Neuronal stem cell (in vitro differentiated cells): Measurements from ENCODE around the gene FAM20C.

Experiments used
- DNase-seq: peaks from one replicate; pipeline ENCODE4 v3.0.0-alpha.2; 2013; ENCODE audit warnings: low spot score
- H2AFZ ChIP-seq: one replicate; pipeline ENCODE4 v1.6.1; 2013; ENCODE audit warnings: mild to moderate bottlenecking, low read length, inconsistent platforms
- H2AK5ac ChIP-seq: 2 replicates; pipeline ENCODE4 v1.6.1; 2013; ENCODE audit warnings: low read depth, mild to moderate bottlenecking, inconsistent platforms, low read length, moderate library complexity, mixed read lengths
- H2BK120ac ChIP-seq: 2 replicates; pipeline ENCODE4 v1.6.1; 2013; ENCODE audit warnings: low read depth, mild to moderate bottlenecking, inconsistent platforms, low read length, moderate library complexity, mixed read lengths
- H2BK12ac ChIP-seq: one replicate; pipeline ENCODE4 v1.6.1; 2013; ENCODE audit warnings: low read length, inconsistent platforms
- H2BK15ac ChIP-seq: 2 replicates; pipeline ENCODE4 v1.6.1; 2013; ENCODE audit warnings: mild to moderate bottlenecking, low read length, inconsistent platforms, mixed read lengths
- H2BK5ac ChIP-seq: one replicate; pipeline ENCODE4 v1.6.1; 2013; ENCODE audit warnings: inconsistent platforms, mild to moderate bottlenecking, low read length, moderate library complexity
- H3K14ac ChIP-seq: one replicate; pipeline ENCODE4 v1.6.1; 2013; ENCODE audit warnings: low read length, inconsistent platforms
- H3K18ac ChIP-seq: 2 replicates; pipeline ENCODE4 v1.6.1; 2013; ENCODE audit warnings: low read length, inconsistent platforms
- H3K23ac ChIP-seq: 2 replicates; pipeline ENCODE4 v1.6.1; 2013; ENCODE audit warnings: low read depth, mild to moderate bottlenecking, mixed read lengths, low read length, inconsistent platforms; ENCODE audit not compliant: poor library complexity
- H3K27ac ChIP-seq: replicated peaks from 3 replicates; pipeline ENCODE4 v1.5.1; 2013; ENCODE audit warnings: low read length, inconsistent platforms
- H3K27me3 ChIP-seq, 3 experiments: 2 replicates each; pipeline ENCODE4 v1.6.1; 2013; ENCODE audit warnings: low read length in 3 of 3, mild to moderate bottlenecking in 2 of 3, inconsistent platforms in 1 of 3, low read depth in 1 of 3, mixed read lengths in 1 of 3, moderate library complexity in 1 of 3; ENCODE audit not compliant: control insufficient read depth in 3 of 3, insufficient read depth in 3 of 3
- H3K36me3 ChIP-seq, 2 donors: replicated peaks in 1 of 2; 2 replicates each; pipeline ENCODE4 v1.6.1; 2013; ENCODE audit warnings: low read length in 2 of 2; ENCODE audit not compliant: control insufficient read depth in 2 of 2, insufficient read depth in 2 of 2
- H3K4ac ChIP-seq: 2 replicates; pipeline ENCODE4 v1.6.1; 2013; ENCODE audit warnings: inconsistent platforms, mild to moderate bottlenecking, low read length, moderate library complexity
- H3K4me1 ChIP-seq, 2 donors: 1 replicate in 1 of 2; 2 replicates in 1 of 2; pipeline ENCODE4 v1.6.1; 2013; ENCODE audit warnings: low read length in 2 of 2, low read depth in 1 of 2; ENCODE audit not compliant: control insufficient read depth in 2 of 2, insufficient read depth in 1 of 2
- H3K4me2 ChIP-seq: one replicate; pipeline ENCODE4 v1.6.1; 2013; ENCODE audit warnings: mild to moderate bottlenecking, low read length, inconsistent platforms; ENCODE audit not compliant: insufficient read depth, poor library complexity, severe bottlenecking
- H3K4me3 ChIP-seq, 2 donors: 2 replicates each; pipeline ENCODE4 v1.5.1; 2013; ENCODE audit warnings: low read length in 2 of 2, mild to moderate bottlenecking in 2 of 2, inconsistent platforms in 1 of 2, moderate library complexity in 1 of 2
- H3K79me1 ChIP-seq: one replicate; pipeline ENCODE4 v1.6.1; 2013; ENCODE audit warnings: low read depth, mild to moderate bottlenecking, inconsistent platforms, low read length, moderate library complexity
- H3K9ac ChIP-seq: one replicate; pipeline ENCODE4 v1.6.1; 2013; ENCODE audit warnings: mild to moderate bottlenecking, low read depth, low read length, inconsistent platforms; ENCODE audit not compliant: poor library complexity
- H3K9me3 ChIP-seq, 2 donors: replicated peaks in 1 of 2; 2 replicates each; pipeline versions ENCODE3 to v1.6.1; 2013; ENCODE audit warnings: low read length in 2 of 2, mild to moderate bottlenecking in 2 of 2, inconsistent platforms in 1 of 2, low read depth in 1 of 2, mixed read lengths in 1 of 2, moderate library complexity in 1 of 2; ENCODE audit not compliant: control insufficient read depth in 2 of 2, insufficient read depth in 1 of 2
- H4K8ac ChIP-seq: one replicate; pipeline ENCODE4 v1.6.1; 2013; ENCODE audit warnings: low read depth, mild to moderate bottlenecking, inconsistent platforms, low read length, moderate library complexity
- H4K91ac ChIP-seq: one replicate; pipeline ENCODE4 v1.6.1; 2013; ENCODE audit warnings: low read length, low read depth, mild to moderate bottlenecking, inconsistent platforms; ENCODE audit not compliant: poor library complexity
- WGBS, 2 donors: extraction: QIAGEN DNeasy Blood & Tissue Kit; methylation state at CpG; one replicate each; pipeline ENCODE4 v1.1.7; 2013; ENCODE audit warnings: missing lambda C conversion rate in 2 of 2, mixed read lengths in 1 of 2; ENCODE audit not compliant: insufficient read length in 2 of 2, insufficient replicate concordance in 1 of 2; ENCODE audit errors: extremely low coverage in 2 of 2; 5-methylcytosine and 5-hydroxymethylcytosine counted together

The FAM20C gene

GRCh38 chr7:248732-249435 lies 56.5 kb downstream of the FAM20C start:
- H2BK120ac ChIP-seq = peak overlapping the region; percentile 61
- peaks cover 0 to 9% of the 10 kb centered on the region in 2 donors for H3K4me1 ChIP-seq
- H4K91ac ChIP-seq = no peak overlapping the region
- H3K4ac ChIP-seq = no peak overlapping the region
- no peak overlapping the region for H3K9ac ChIP-seq
- no peak overlapping the region for H2BK15ac ChIP-seq
- no peaks in the 10 kb centered on the region for H3K79me1 ChIP-seq
- H3K36me3 ChIP-seq = no peaks in the 10 kb centered on the region
- WGBS, 2 donors = no CpG with 5 or more reads among the region's 20 CpGs
- H3K27me3 ChIP-seq = no peaks in the 10 kb centered on the region
- peak overlapping the region; percentile 80 for H3K18ac ChIP-seq
- DNase-seq = no peak
- H2BK12ac ChIP-seq = no peak overlapping the region
- H3K4me2 ChIP-seq = no peak overlapping the region
- H3K14ac ChIP-seq = peak overlapping the region; percentile 38
- H3K23ac ChIP-seq = no peak overlapping the region
- no peaks in the 10 kb centered on the region for H3K9me3 ChIP-seq
- H3K4me3 ChIP-seq = no peak overlapping the region
- H2BK5ac ChIP-seq = no peak overlapping the region
- no peak overlapping the region for H2AK5ac ChIP-seq
- no peak overlapping the region for H2AFZ ChIP-seq
- H4K8ac ChIP-seq = no peak overlapping the region
- no peak overlapping the region for H3K27ac ChIP-seq

GRCh38 chr7:249989-250388 lies 57.6 kb downstream of the FAM20C start:
- Histone ChIP-seq H2BK12ac (no peak overlapping the region), H3K14ac (no peak overlapping the region), H3K18ac (no peak overlapping the region), H3K9me3 (no peaks in the 10 kb centered on the region), H2BK120ac (no peak overlapping the region), H4K91ac (no peak overlapping the region), H3K4me1 (peaks cover 0 to 9% of the 10 kb centered on the region in 2 donors), H2BK15ac (no peak overlapping the region), H3K27ac (peak overlapping the region; percentile 66), H4K8ac (no peak overlapping the region), H3K4ac (no peak overlapping the region), H3K36me3 (no peaks in the 10 kb centered on the region), H2BK5ac (no peak overlapping the region), H3K9ac (no peak overlapping the region), H2AK5ac (no peak overlapping the region), H2AFZ (no peak overlapping the region), H3K23ac (no peak overlapping the region), H3K4me3 (no peak overlapping the region), H3K4me2 (no peak overlapping the region), H3K79me1 (no peaks in the 10 kb centered on the region), H3K27me3 (no peaks in the 10 kb centered on the region)
- DNase-seq = no peak
- WGBS, 2 donors = no CpG with 5 or more reads among the region's 12 CpGs

- H3K9ac ChIP-seq = no peak overlapping the region
- H2BK120ac ChIP-seq = no peak overlapping the region
- H3K18ac ChIP-seq = peak overlapping the region; percentile 87
- no peaks in the 10 kb centered on the region for H3K27me3 ChIP-seq
- H4K8ac ChIP-seq = no peak overlapping the region
- peak overlapping the region; percentile 66 for H3K27ac ChIP-seq
- WGBS, 2 donors = no CpG with 5 or more reads among the region's 15 CpGs
- H2AFZ ChIP-seq = no peak overlapping the region
- no peak overlapping the region for H4K91ac ChIP-seq
- no peaks in the 10 kb centered on the region for H3K79me1 ChIP-seq
- H3K4me1 ChIP-seq = peaks cover 0 to 9% of the 10 kb centered on the region in 2 donors
- no peak overlapping the region for H3K4ac ChIP-seq
- no peak overlapping the region for H3K4me2 ChIP-seq
- H2BK15ac ChIP-seq = no peak overlapping the region
- no peak for DNase-seq
- H3K36me3 ChIP-seq = no peaks in the 10 kb centered on the region
- peak overlapping the region; percentile 47 for H3K14ac ChIP-seq
- no peak overlapping the region for H2BK5ac ChIP-seq
- H2BK12ac ChIP-seq = no peak overlapping the region
- no peaks in the 10 kb centered on the region for H3K9me3 ChIP-seq
- peak overlapping the region; percentile 57 for H2AK5ac ChIP-seq
- H3K23ac ChIP-seq = peak overlapping the region; percentile 92
- no peak overlapping the region for H3K4me3 ChIP-seq
These were observed 58.2 kb downstream of the FAM20C start for GRCh38 chr7:250523-250922.

GRCh38 chr7:251005-251404 lies 58.6 kb downstream of the FAM20C start:
- DNase-seq = no peak
- H3K14ac ChIP-seq = peak overlapping the region; percentile 82
- H4K91ac ChIP-seq = no peak overlapping the region
- H3K27ac ChIP-seq = no peak overlapping the region
- H3K23ac ChIP-seq = no peak overlapping the region
- no peaks in the 10 kb centered on the region for H3K9me3 ChIP-seq
- no peak overlapping the region for H3K4me2 ChIP-seq
- no peak overlapping the region for H2BK120ac ChIP-seq
- H3K4ac ChIP-seq = no peak overlapping the region
- H3K18ac ChIP-seq = no peak overlapping the region
- H2BK5ac ChIP-seq = peak overlapping the region; percentile 53
- peaks cover 0 to 9% of the 10 kb centered on the region in 2 donors for H3K4me1 ChIP-seq
- H3K27me3 ChIP-seq = no peaks in the 10 kb centered on the region
- H3K36me3 ChIP-seq = no peaks in the 10 kb centered on the region
- peak overlapping the region; percentile 43 for H4K8ac ChIP-seq
- no peak overlapping the region for H2AK5ac ChIP-seq
- H2BK15ac ChIP-seq = no peak overlapping the region
- no peak overlapping the region for H2AFZ ChIP-seq
- H3K4me3 ChIP-seq = no peak overlapping the region
- WGBS, 2 donors = no CpG with 5 or more reads among the region's 20 CpGs
- H3K79me1 ChIP-seq = no peaks in the 10 kb centered on the region
- H2BK12ac ChIP-seq = peak overlapping the region; percentile 73
- H3K9ac ChIP-seq = no peak overlapping the region
